Measurements from ENCODE around the gene C2CD2. TPM values are rescaled to one million over a fixed set of nuclear protein-coding genes. Genes with fewer than 3 reads are reported as not detected.

C2CD2 gene
- total and polyA plus RNA-seq, 8 donors: 18.3 to 24.1 (median 19.6) TPM

GRCh38 chr21:41966872-41967621 lies 13.2 kb upstream of the C2CD2 start:
- Histone ChIP-seq H3K27ac (no peak overlapping the region), H3K36me3 (no peaks in the 10 kb centered on the region), H3K4me1 (no peaks in the 10 kb centered on the region), H3K27me3 (no peaks in the 10 kb centered on the region), H3K9me3 (no peaks in the 10 kb centered on the region), H3K4me3 (no peak overlapping the region)
- DNase-seq (peak in 1 of 4 donors; percentile 58), ATAC-seq (no peak)
- no peak for TF ChIP-seq CTCF (IDR thresholded peaks at IDR 0.05)
- intact Hi-C loops (cut with DNase I): no loop called here

- Histone ChIP-seq H3K9me3 (no peaks in the 10 kb centered on the region), H3K4me3 (no peak overlapping the region), H3K36me3 (no peaks in the 10 kb centered on the region), H3K27ac (no peak overlapping the region), H3K27me3 (no peaks in the 10 kb centered on the region), H3K4me1 (no peaks in the 10 kb centered on the region)
- no peak for TF ChIP-seq CTCF (IDR thresholded peaks at IDR 0.05)
- ATAC-seq: no peak
- intact Hi-C loops (cut with DNase I): no loop called here
- DNase-seq: no peak
Observed at GRCh38 chr21:41966041-41966833, 12.4 kb upstream of the C2CD2 start.

GRCh38 chr21:41965461-41966013 lies 11.7 kb upstream of the C2CD2 start:
- H3K27me3 ChIP-seq: no peaks in the 10 kb centered on the region
- DNase-seq (no peak), ATAC-seq (no peak)
- H3K4me3 ChIP-seq: no peak overlapping the region
- H3K9me3 ChIP-seq: no peaks in the 10 kb centered on the region
- intact Hi-C loops (cut with DNase I): no loop called here
- no peak overlapping the region for H3K27ac ChIP-seq
- H3K4me1 ChIP-seq: no peaks in the 10 kb centered on the region
- TF ChIP-seq CTCF (IDR thresholded peaks at IDR 0.05): no peak
- H3K36me3 ChIP-seq: no peaks in the 10 kb centered on the region

DNA sequence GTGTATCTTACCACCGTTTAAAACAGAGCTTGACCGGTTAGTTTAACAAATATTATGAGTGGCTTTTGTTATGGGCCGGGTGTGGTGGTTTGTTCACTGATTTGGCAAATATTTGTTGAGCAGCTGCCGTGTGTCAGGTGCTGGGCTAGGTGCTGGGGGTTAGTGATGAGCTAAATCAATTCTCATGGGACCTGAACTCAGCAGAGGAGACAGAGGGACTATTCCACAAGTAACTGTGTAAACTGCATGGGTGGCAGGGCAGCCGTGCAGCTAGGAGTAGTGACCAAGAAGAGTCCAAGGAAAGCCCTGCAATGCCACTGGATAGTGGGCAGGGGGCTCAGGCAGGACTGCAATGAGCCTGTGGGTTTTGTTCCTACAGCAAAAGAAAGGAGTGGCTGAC lies 11.2 kb upstream of the C2CD2 start:
- intact Hi-C loops (cut with DNase I): no loop called here
- Histone ChIP-seq H3K36me3 (no peaks in the 10 kb centered on the region), H3K27me3 (no peaks in the 10 kb centered on the region), H3K27ac (no peak overlapping the region), H3K9me3 (no peaks in the 10 kb centered on the region), H3K4me3 (no peak overlapping the region), H3K4me1 (no peaks in the 10 kb centered on the region)
- TF ChIP-seq CTCF (IDR thresholded peaks at IDR 0.05): no peak
- ATAC-seq: no peak
- no peak for DNase-seq

DNA sequence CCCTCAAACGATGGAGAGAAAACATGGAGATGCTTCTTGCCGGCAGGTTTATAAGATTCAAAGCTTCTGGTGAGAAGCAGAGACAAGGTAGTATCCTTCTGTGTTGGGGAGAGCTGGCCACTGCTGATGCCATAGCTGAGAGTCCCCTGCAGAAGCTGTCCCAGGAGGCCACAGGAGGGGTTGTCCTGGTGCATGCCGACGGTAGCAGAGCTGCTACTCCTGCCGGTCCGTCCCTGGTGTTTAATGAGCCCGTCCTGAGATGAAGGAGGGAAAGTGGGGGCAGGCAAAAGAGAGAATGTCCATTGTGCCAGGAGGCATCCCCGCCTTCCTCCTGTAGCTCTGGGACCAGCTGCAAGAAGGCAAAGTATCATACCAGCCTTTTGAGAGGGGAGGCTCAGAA lies 10.4 kb upstream of the C2CD2 start:
- no peaks in the 10 kb centered on the region for H3K4me1 ChIP-seq

More for the DNA sequence above, 10.4 kb upstream of the C2CD2 start:
- Histone ChIP-seq H3K36me3 (no peaks in the 10 kb centered on the region), H3K27ac (no peak overlapping the region), H3K27me3 (no peaks in the 10 kb centered on the region), H3K4me3 (no peak overlapping the region), H3K9me3 (no peaks in the 10 kb centered on the region)
- TF ChIP-seq CTCF (IDR thresholded peaks at IDR 0.05): no peak
- intact Hi-C loops (cut with DNase I): no loop called here
- ATAC-seq (no peak), DNase-seq (no peak)
